ENCODE measurements around the gene CCDC28B.

Gene CCDC28B

DNA sequence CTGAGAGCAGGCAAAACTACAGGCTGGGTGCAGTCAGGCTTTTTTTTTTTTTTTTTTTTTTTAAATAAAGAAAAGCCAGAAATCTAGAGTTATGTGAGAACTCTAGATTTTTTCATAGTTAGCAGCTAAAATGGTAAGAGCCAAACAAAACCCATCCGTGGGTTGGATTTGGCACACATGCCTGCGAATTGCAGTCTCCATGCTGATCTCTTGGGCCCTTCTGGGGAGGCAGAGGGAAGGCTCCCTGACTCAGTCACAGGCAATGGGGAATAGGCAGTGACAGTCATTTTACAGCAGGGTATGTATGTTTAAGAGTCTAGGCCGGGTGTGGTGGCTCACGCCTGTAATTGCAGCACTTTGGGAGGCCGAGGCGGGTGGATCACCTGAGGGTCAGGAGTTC lies 18.3 kb upstream of the CCDC28B start:
- TF ChIP-seq GATA2 (IDR thresholded peaks at IDR 0.05; ENCODE audit: low read depth, low read length) = no peak
- TF ChIP-seq GATA3 (IDR thresholded peaks at IDR 0.05; ENCODE audit: low read depth, low read length) = no peak

DNA sequence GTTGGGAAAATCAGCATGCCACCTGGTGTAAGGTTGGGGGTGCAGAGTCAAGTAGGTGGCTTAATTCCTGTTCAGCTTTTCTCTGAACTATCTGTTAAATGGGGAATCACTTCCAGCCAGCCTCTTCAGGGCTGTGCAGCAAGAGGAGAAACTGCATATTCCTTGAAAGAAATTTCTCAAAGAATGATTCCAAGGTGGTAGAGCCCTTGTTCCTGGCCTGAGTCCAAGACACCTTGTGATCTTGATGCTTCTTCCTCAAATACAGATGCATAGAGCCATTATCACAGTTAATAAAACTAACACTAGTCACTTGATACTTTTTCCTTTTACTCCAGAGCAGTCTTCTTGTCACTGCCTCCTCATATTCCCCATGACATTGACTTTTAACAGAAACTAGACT lies 15.7 kb upstream of the CCDC28B start:
- TF ChIP-seq GATA2 (IDR thresholded peaks at IDR 0.05; ENCODE audit: low read depth, low read length) (no peak), GATA3 (IDR thresholded peaks at IDR 0.05; ENCODE audit: low read depth, low read length) (no peak)

DNA sequence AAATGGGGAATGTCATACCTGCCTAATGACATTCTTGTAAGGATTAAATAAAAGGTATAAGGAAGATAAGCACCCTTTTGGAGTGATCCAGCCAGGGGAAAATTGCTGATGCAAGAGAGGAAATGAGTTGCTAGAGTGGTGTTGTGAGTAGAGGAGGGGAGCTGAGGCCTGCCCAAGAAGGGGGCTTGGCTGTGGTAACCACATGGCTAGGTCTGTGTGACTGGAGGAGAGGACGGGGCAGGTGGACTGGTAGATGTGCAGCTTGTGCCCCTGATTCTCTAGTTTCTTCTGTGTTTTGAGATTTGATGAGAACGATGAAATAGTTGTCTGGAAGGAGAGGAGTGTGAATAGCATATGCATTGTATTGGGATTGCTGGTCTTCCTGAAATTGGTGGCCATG lies 14.3 kb upstream of the CCDC28B start:
- TF ChIP-seq GATA3 (IDR thresholded peaks at IDR 0.05; ENCODE audit: low read depth, low read length) (no peak), GATA2 (IDR thresholded peaks at IDR 0.05; ENCODE audit: low read depth, low read length) (no peak)

DNA sequence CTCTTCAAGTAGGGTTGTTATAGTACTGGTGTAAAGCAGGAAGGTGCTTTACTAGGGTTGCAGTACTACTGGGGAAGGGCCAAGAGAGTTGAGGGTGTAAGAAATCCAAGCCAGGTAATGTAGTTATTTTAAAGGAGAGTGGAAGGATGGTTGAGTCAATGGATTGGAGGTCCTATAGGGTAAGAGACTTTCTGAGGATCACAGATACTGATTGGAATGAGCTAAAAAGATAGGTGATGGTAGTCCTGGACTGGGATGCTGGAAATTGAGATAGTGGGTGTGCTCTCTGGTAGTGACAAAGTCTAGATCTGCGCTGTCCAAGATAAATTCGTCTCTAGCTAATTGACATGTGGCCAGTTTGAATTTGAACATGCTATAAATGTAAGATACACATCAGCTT lies 13.9 kb upstream of the CCDC28B start:
- TF ChIP-seq GATA2 (IDR thresholded peaks at IDR 0.05; ENCODE audit: low read depth, low read length) = no peak
- TF ChIP-seq GATA3 (IDR thresholded peaks at IDR 0.05; ENCODE audit: low read depth, low read length) = no peak

DNA sequence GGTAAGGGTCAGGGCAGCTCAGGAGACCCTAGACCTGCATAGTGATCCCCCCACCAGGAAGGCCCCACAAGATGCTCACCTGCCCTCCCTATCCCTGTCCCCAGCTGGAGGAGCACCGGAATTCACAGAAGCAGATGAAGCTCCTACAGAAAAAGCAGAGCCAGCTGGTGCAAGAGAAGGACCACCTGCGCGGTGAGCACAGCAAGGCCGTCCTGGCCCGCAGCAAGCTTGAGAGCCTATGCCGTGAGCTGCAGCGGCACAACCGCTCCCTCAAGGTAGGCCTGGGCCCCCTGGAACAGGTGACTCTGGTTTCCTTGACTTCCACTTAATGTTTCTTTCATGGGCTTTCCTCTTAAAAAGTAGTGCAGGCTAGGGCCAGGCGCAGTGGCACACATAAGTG lies 12.5 kb upstream of the CCDC28B start:
- no peak for TF ChIP-seq GATA3 (IDR thresholded peaks at IDR 0.05; ENCODE audit: low read depth, low read length)
- TF ChIP-seq GATA2 (IDR thresholded peaks at IDR 0.05; ENCODE audit: low read depth, low read length) = no peak

DNA sequence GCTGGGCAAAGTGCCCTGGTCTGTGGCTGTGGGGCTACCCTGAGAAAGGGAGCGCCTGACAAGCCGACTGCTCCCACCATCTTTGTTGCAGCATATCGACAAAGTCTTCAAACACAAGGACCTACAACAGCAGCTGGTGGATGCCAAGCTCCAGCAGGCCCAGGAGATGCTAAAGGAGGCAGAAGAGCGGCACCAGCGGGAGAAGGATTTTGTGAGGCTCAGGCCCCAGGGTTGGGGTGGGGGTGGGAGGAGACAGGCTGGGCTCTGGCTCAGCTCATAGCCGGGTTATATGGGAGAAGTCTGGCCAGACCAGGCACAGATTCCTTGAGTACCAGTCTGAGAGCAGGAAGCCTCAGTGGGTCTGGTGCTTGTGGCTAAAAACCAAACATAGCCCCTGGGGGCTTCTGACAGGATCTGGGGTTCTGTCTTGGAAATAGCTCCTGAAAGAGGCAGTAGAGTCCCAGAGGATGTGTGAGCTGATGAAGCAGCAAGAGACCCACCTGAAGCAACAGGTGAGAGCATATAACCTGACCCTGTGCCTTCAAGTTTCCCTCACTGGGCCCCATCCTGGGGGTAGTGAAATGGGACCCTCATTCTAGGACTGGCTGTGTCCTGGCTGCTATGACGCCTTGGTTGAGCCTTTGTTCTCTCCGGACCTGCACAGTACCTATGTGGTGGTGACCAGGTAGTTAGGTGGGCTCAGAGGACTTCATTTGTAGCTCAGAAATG lies 8.0 kb upstream of the CCDC28B start:
- TF ChIP-seq GATA3 (IDR thresholded peaks at IDR 0.05; ENCODE audit: low read depth, low read length) (no peak), GATA2 (IDR thresholded peaks at IDR 0.05; ENCODE audit: low read depth, low read length) (no peak)

DNA sequence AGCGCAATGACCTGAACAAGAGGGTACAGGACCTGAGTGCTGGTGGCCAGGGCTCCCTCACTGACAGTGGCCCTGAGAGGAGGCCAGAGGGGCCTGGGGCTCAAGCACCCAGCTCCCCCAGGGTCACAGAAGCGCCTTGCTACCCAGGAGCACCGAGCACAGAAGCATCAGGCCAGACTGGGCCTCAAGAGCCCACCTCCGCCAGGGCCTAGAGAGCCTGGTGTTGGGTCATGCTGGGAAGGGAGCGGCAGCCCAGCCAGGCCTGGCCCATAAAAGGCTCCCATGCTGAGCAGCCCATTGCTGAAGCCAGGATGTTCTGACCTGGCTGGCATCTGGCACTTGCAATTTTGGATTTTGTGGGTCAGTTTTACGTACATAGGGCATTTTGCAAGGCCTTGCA lies 5.4 kb upstream of the CCDC28B start:
- TF ChIP-seq GATA2 (IDR thresholded peaks at IDR 0.05; ENCODE audit: low read depth, low read length) (no peak), GATA3 (IDR thresholded peaks at IDR 0.05; ENCODE audit: low read depth, low read length) (no peak)

DNA sequence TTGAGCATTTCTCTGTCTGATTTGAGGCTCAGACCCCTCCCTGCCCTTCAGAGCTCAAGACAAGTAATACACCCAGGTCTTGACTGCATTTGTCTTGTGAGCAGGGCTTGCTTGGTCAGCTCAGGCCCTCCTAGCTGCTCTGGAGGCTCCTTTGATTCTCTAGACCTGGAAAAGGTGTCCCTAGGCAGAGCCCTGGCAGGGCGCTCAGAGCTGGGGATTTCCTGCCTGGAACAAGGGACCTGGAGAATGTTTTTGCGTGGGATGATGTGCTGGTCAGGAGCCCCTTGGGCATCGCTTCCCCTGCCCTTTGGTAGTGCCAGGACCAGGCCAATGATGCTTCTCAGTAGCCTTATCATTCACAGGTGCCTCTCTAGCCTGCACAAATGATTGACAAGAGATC lies 4.9 kb upstream of the CCDC28B start:
- TF ChIP-seq GATA2 (IDR thresholded peaks at IDR 0.05; ENCODE audit: low read depth, low read length) = no peak
- no peak for TF ChIP-seq GATA3 (IDR thresholded peaks at IDR 0.05; ENCODE audit: low read depth, low read length)

DNA sequence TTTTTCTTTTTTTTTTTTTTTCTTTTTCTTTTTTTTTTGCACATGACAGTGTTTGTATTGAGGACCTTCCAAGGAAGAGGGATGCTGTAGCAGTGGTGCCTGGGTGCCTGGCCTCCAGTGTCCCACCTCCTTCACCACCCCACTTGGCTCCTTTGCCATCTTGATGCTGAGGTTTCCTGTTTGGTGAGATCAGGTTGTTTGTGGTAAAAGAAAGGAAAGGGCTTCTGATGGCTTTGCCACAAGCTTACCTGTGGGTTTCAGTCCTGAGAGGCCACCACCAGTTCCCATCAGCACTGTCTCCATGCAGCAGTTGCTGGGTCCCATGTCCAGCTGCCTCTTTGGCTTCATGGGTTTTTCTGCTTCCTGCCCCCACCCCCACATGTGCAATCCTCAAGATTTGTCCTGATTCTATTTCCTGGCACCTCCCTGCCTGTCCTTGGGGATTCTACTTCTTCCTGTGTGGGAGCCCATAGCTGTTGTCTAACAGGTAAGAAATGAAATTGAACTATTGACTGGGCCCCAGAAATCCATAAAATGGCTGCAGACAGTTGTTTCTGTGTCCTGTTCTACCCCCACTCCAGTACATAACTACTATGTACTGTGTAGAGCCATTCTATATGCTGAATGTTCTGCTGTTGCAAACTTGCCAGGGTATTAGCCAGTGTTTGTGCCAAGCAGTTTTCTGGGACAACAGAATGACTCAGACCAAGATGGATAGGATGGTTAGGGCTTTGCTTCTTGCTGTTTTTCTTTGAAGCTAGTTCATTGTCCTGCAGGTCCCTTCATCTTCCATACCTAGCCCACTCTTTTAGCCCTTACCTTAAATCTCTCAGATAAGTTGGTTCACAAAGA lies 4.2 kb upstream of the CCDC28B start:
- no peak for TF ChIP-seq GATA3 (IDR thresholded peaks at IDR 0.05; ENCODE audit: low read depth, low read length)
- no peak for TF ChIP-seq GATA2 (IDR thresholded peaks at IDR 0.05; ENCODE audit: low read depth, low read length)

DNA sequence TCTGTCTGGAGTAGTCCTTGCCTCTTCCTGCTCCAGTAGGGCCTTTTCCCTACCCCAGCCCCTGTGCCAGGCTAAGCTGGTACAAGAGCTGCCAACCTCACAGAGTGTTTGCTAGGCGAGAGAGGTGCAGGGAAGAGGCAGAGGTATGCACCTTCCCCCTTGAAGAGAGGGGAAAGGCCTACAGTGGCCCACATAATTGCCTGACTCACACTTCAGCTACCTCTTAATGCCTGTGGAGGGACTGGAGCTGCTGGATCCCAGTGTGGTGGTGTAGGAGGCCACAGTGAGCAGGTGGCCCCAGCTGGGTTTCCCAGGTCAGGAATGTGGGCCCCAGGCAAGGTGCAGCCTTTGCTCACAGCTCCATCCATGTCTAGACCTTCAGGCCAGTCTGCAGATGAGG lies 3.3 kb upstream of the CCDC28B start:
- TF ChIP-seq GATA3 (IDR thresholded peaks at IDR 0.05; ENCODE audit: low read depth, low read length) (no peak), GATA2 (IDR thresholded peaks at IDR 0.05; ENCODE audit: low read depth, low read length) (no peak)

DNA sequence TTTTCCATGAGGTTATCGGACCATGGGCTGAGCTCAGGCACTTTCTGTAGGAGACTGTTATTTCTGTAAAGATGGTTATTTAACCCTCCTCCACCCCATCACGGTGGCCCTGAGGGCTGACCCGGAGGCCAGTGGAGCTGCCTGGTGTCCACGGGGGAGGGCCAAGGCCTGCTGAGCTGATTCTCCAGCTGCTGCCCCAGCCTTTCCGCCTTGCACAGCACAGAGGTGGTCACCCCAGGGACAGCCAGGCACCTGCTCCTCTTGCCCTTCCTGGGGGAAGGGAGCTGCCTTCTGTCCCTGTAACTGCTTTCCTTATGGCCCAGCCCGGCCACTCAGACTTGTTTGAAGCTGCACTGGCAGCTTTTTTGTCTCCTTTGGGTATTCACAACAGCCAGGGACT lies 2.6 kb upstream of the CCDC28B start:
- TF ChIP-seq GATA2 (IDR thresholded peaks at IDR 0.05; ENCODE audit: low read depth, low read length) (no peak), GATA3 (IDR thresholded peaks at IDR 0.05; ENCODE audit: low read depth, low read length) (no peak)

DNA sequence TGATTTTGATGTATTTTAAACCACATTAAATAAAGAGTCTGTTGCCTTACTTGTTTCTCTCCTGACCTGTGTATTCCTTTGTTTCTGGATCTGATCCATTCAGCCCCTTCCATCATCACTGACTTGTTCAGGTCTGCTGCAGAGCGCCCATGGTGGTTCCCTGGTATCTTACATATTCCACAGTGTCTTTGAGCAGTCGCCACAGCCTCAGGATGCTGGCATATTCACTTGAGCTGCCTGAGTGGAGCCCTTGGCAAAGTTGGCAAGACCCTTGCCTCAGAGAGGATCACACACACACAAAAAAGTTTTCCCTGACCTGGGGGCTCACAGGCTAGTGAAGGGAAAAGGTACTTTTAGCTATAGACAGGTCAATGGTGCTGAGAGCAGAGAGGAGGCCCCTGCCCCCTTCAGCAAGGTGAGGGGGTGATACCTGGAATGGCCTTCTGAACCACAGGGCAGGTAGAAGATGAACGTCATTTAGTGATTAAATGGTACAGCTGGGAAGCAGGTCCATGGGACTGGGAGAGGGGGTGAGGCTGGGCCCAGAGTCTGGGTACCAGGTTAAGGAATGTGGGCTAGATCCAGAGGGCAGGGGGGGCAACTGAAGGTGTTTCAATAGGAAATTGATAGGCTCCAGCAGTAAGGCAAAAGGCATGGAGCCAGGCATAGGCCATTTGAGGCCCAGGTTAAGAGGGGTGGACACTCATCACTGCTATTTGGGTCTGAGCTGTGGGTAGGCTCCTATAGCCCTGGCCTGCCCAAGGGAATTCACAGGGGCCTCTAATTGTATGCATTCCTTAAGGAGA lies 2.0 kb upstream of the CCDC28B start:
- TF ChIP-seq GATA3 (IDR thresholded peaks at IDR 0.05; ENCODE audit: low read depth, low read length) (no peak), GATA2 (IDR thresholded peaks at IDR 0.05; ENCODE audit: low read depth, low read length) (no peak)

DNA sequence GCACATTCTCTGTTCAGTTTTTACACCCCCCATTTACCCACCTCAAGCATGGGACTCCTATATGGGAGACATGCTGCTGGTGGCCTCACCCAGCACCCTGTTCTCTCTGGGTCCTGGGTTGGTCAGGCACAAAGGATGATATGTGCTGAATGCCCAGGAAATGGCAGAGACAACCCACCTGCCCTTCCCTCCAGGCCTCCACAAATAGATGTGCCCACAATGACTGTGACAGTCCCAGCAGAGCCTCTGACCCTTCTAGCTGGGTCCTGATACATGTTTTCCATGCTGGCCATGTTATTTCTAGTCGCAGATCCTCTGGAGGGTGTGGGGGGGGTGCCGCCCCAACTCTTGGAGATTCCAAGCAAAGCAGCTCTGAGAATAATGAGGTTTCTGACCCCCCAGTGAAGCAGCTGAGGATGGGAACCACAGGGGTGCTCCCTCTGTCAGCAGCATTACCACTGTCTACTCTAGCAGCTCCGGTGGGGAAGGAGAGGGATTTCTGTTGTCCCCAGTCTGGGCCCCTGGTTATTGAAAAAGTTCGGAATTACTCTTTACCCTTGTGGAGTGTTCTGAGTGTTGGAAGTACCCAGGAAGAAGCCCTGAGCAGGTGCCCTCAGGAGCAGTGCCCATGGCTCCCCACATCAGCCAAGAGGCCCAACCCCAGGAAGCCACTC lies 1.2 kb upstream of the CCDC28B start:
- TF ChIP-seq GATA3 (IDR thresholded peaks at IDR 0.05; ENCODE audit: low read depth, low read length) (no peak), GATA2 (IDR thresholded peaks at IDR 0.05; ENCODE audit: low read depth, low read length) (no peak)

DNA sequence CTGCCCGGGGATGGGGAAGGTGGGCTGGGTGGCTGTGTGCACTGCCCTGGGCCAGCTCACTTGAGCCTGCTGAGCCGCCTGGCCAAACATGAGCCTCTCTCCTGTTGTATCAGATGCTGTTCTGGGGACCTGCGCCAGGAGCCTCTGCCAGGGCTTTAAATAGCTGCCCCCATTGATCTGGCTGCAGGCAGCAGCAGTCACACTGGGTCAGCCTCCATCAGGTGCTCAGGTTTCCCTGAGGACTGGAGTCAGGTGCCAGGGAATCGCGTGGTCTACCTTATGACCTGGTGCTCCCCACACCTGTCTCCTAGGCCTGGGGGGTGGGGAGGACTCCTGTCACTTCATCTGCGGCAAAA lies 700 bp upstream of the CCDC28B start:
- TF ChIP-seq GATA3 (IDR thresholded peaks at IDR 0.05; ENCODE audit: low read depth, low read length) (no peak), GATA2 (IDR thresholded peaks at IDR 0.05; ENCODE audit: low read depth, low read length) (no peak)
